HepG2 (cell line): ENCODE measurements around the gene JOSD1. TPM values are rescaled to one million over a fixed set of nuclear protein-coding genes. Genes with fewer than 3 reads are reported as not detected.

Experiments used
- HNRNPK ChIP-seq: fragments of 200-400 bp; formaldehyde crosslinking; IDR thresholded peaks from 2 replicates; pipeline ENCODE4 v1.6.1; 2018; ENCODE audit warnings: low read length, low read depth, moderate library complexity, mild to moderate bottlenecking; ENCODE audit not compliant: poor library complexity, severe bottlenecking
- HNRNPUL1 ChIP-seq: fragments of 200-400 bp; formaldehyde crosslinking; IDR thresholded peaks from 2 replicates; pipeline ENCODE4 v1.6.1; 2017; ENCODE audit warnings: low read depth, mild to moderate bottlenecking, low read length, moderate library complexity
- MATR3 ChIP-seq: sonication (generic); formaldehyde crosslinking; IDR thresholded peaks from 2 replicates; pipeline ENCODE4 v1.4.0; 2020; ENCODE audit warnings: missing genetic modification reagents
- MBNL3 ChIP-seq: fragments of 250-450 bp; sonication (Bioruptor Pico); conservative IDR thresholded peaks from 2 replicates; pipeline ENCODE4 v1.8.0; 2022; ENCODE audit warnings: mild to moderate bottlenecking, inconsistent platforms
- NR2F6 ChIP-seq, 2 experiments: IDR thresholded peaks; 2 replicates each; pipeline ENCODE4 v1.6.1; 2016; ENCODE audit warnings: antibody characterized with exemption in 1 of 2, mild to moderate bottlenecking in 1 of 2
- PAXIP1 ChIP-seq: sonication (generic); formaldehyde crosslinking; conservative IDR thresholded peaks from 2 replicates; pipeline ENCODE4 v1.4.0; 2020; ENCODE audit warnings: mild to moderate bottlenecking, missing genetic modification reagents, moderate library complexity
- RBAK ChIP-seq: sonication (generic); formaldehyde crosslinking; IDR thresholded peaks from 2 replicates; pipeline ENCODE4 v1.5.1; 2020; ENCODE audit warnings: mild to moderate bottlenecking, missing genetic modification reagents
- RBM22 ChIP-seq: fragments of 200-400 bp; formaldehyde crosslinking; optimal IDR thresholded peaks from 2 replicates; pipeline ENCODE3; 2017; ENCODE audit warnings: mild to moderate bottlenecking, low read length, moderate library complexity
- SSRP1 ChIP-seq: IDR thresholded peaks from 2 replicates; pipeline ENCODE4 v1.6.1; 2016; ENCODE audit warnings: control low read depth
- THAP11 ChIP-seq: IDR thresholded peaks from 2 replicates; pipeline ENCODE4 v1.6.1; 2016; ENCODE audit warnings: missing biosample characterization, missing genetic modification reagents
- YY1 ChIP-seq: IDR thresholded peaks from 2 replicates; pipeline ENCODE4 v1.6.1; 2011; ENCODE audit warnings: low read length, low read depth, moderate library complexity, mild to moderate bottlenecking; ENCODE audit not compliant: insufficient read depth, insufficient replicate concordance
- ZIK1 ChIP-seq: sonication (generic); formaldehyde crosslinking; IDR thresholded peaks from 2 replicates; pipeline ENCODE4 v1.5.0; 2020; ENCODE audit warnings: mild to moderate bottlenecking, low read depth, missing genetic modification reagents, borderline replicate concordance
- ZMYM2 ChIP-seq: sonication (generic); formaldehyde crosslinking; IDR thresholded peaks from 2 replicates; pipeline ENCODE4 v1.8.0; 2022; ENCODE audit warnings: mild to moderate bottlenecking, missing genetic modification reagents
- ZNF224 ChIP-seq: sonication (generic); formaldehyde crosslinking; IDR thresholded peaks from 2 replicates; pipeline ENCODE4 v1.5.0; 2020; ENCODE audit warnings: mild to moderate bottlenecking, missing genetic modification reagents
- ZNF430 ChIP-seq: sonication (generic); formaldehyde crosslinking; IDR thresholded peaks from 2 replicates; pipeline ENCODE4 v1.9.0; 2021; ENCODE audit warnings: mild to moderate bottlenecking, missing genetic modification reagents
- ZNF547 ChIP-seq: sonication (generic); formaldehyde crosslinking; IDR thresholded peaks from 2 replicates; pipeline ENCODE4 v1.5.1; 2020; ENCODE audit warnings: mild to moderate bottlenecking, missing genetic modification reagents
- ZNF749 ChIP-seq: sonication (generic); formaldehyde crosslinking; IDR thresholded peaks from 2 replicates; pipeline ENCODE4 v1.8.0; 2022; ENCODE audit warnings: mild to moderate bottlenecking, missing genetic modification reagents, moderate library complexity, borderline replicate concordance
- ZSCAN25 ChIP-seq: sonication (generic); formaldehyde crosslinking; IDR thresholded peaks from 2 replicates; pipeline ENCODE4 v1.8.0; 2022; ENCODE audit warnings: mild to moderate bottlenecking, missing genetic modification reagents
- polyA plus RNA-seq, 8 experiments: library from polyadenylated mRNA; depleted of rRNA in 3 of 8; stranded (reverse) in 7 of 8; unstranded in 1 of 8; fragments of >200 nt; fragmentation: Illumina TruSeq in 4 of 8; extraction: Trizol in 4 of 8; gene quantifications; 2 replicates each; pipeline versions ENCODE4 v1.2.1 to v1.2.3, GENCODE V29; 2011 to 2016; ENCODE audit warnings: low read depth in 4 of 8, missing spikeins in 1 of 8, mixed read lengths in 1 of 8; ENCODE audit not compliant: insufficient read depth in 1 of 8
- total RNA-seq, 5 experiments: library from RNA; depleted of rRNA; stranded (reverse); fragments of >200 nt; fragmentation: Illumina TruSeq; extraction: Trizol; gene quantifications; 2 replicates each; pipeline ENCODE4 v1.2.3, GENCODE V29; 2016; ENCODE audit warnings: low read depth in 1 of 5
- TF ChIP-seq, protein P1 (sequence below): sonication (generic); formaldehyde crosslinking; IDR thresholded peaks from 2 replicates; pipeline ENCODE4 v1.4.0; 2020; ENCODE audit warnings: mild to moderate bottlenecking, missing genetic modification reagents, borderline replicate concordance
- TF ChIP-seq, protein P2 (sequence below): sonication (generic); formaldehyde crosslinking; IDR thresholded peaks from 2 replicates; pipeline ENCODE4 v1.5.0; 2020; ENCODE audit warnings: mild to moderate bottlenecking, low read depth, missing genetic modification reagents, borderline replicate concordance
- TF ChIP-seq, protein P3 (sequence below): IDR thresholded peaks from 2 replicates; pipeline ENCODE4 v1.6.1; 2016; ENCODE audit warnings: missing compliant biosample characterization, missing genetic modification reagents, borderline replicate concordance

Gene JOSD1
- total and polyA plus RNA-seq, 2 of the 13 experiments (the other 11 are each of a cell fraction or from before 2014, with no cell fraction given) = 31.7 to 38.4 TPM

DNA sequence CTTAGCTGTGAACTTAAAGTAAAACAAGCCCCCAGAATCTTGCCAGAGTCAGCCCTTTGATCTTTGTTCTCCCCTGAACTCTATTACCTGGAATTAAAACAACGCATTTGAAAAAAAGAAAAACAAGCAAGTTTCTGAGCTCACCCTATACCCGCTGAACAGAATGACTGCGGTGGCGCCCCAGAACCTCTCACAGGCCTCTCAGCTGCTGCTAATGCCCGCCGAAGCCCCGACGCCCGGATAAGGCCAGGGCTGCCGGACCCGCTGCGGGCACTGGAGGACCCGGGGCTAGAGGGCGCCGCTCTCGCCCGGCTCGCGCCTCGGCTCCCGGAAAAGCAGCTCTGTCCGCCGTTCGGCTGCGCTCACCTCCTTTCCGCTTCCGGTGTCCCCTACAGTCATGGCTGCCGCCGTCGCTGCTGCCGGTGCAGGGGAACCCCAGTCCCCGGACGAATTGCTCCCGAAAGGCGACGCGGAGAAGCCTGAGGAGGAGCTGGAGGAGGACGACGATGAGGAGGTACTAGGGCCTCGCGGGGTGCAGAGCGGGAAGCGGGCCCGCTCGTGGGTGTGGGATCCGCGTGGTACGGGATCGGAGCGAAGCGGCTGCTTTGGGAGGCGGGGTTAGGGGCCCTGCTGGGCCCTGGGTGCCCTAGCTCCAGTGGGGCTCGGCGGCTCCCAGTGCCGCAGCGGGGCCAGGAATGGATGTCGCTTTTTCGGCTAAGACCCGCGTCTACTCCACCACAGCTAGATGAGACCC, 19.0 kb downstream of the JOSD1 start, which contains the start of gene TOMM22 (continued):
- TF ChIP-seq, protein P1, sequence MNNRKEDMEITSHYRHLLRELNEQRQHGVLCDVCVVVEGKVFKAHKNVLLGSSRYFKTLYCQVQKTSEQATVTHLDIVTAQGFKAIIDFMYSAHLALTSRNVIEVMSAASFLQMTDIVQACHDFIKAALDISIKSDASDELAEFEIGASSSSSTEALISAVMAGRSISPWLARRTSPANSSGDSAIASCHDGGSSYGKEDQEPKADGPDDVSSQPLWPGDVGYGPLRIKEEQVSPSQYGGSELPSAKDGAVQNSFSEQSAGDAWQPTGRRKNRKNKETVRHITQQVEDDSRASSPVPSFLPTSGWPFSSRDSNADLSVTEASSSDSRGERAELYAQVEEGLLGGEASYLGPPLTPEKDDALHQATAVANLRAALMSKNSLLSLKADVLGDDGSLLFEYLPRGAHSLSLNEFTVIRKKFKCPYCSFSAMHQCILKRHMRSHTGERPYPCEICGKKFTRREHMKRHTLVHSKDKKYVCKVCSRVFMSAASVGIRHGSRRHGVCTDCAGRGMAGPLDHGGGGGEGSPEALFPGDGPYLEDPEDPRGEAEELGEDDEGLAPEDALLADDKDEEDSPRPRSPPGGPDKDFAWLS = no peak
- TF ChIP-seq, protein P2, sequence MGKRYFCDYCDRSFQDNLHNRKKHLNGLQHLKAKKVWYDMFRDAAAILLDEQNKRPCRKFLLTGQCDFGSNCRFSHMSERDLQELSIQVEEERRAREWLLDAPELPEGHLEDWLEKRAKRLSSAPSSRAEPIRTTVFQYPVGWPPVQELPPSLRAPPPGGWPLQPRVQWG (CRISPR knock-in tag) = peak; percentile 83; the same call in 1 of the 2 replicates
- TF ChIP-seq THAP11 (peak; percentile 96), RBM22 (no peak), SSRP1 (0 out of 2 replicates have a peak, but pooled peaks have one; percentile 25), ZNF430 (peak; percentile 63; the same call in 1 of the 2 replicates), RBAK (no peak), PAXIP1 (CRISPR knock-in tag) (peak; percentile 57), ZIK1 (peak; percentile 85), NR2F6 (IDR thresholded peaks at IDR 0.05) (no peak), NR2F6 (CRISPR knock-in tag; IDR thresholded peaks at IDR 0.05) (peak; percentile 70; the same call in 1 of the 2 replicates), MATR3 (no peak), YY1 (peak; percentile 99), ZNF547 (CRISPR knock-in tag) (peak; percentile 83; the same call in 1 of the 2 replicates), HNRNPUL1 (peak; percentile 37; the same call in 1 of the 2 replicates), MBNL3 (CRISPR knock-in tag) (no peak), ZNF749 (CRISPR knock-in tag) (peak; percentile 85; the same call in 1 of the 2 replicates), ZNF224 (CRISPR knock-in tag) (no peak; the same call in 1 of the 2 replicates), HNRNPK (peak; percentile 43), ZMYM2 (no peak), ZSCAN25 (CRISPR knock-in tag) (peak; percentile 71; the same call in 1 of the 2 replicates)
- TF ChIP-seq, protein P3, sequence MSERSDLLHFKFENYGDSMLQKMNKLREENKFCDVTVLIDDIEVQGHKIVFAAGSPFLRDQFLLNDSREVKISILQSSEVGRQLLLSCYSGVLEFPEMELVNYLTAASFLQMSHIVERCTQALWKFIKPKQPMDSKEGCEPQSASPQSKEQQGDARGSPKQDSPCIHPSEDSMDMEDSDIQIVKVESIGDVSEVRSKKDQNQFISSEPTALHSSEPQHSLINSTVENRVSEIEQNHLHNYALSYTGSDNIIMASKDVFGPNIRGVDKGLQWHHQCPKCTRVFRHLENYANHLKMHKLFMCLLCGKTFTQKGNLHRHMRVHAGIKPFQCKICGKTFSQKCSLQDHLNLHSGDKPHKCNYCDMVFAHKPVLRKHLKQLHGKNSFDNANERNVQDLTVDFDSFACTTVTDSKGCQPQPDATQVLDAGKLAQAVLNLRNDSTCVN (CRISPR knock-in tag) = peak; percentile 70; the same call in 1 of the 2 replicates
